CD4-positive, alpha-beta T cell (primary cell): ENCODE results near the gene PIAS4. TPM values are rescaled to one million over a fixed set of nuclear protein-coding genes. Genes with fewer than 3 reads are reported as not detected.

ENCODE experiments used
- ATAC-seq: fragments of 200-7000 bp; cut with Tn5 transposase; one replicate; pipeline ENCODE4 v1.10.0; 2022; ENCODE audit warnings: mild to moderate bottlenecking; ENCODE audit not compliant: poor library complexity
- CTCF ChIA-PET: fragments of 350-600 bp; sonication (Branson Sonifier 250); formaldehyde crosslinking; loops from one replicate; lab custom pipeline; 2021; ENCODE audit warnings: antibody characterized with exemption, inconsistent platforms; lab: Charles Lee
- POLR2A ChIA-PET: fragments of 350-600 bp; sonication (Branson Sonifier 250); formaldehyde crosslinking; loops from one replicate; lab custom pipeline; 2021; ENCODE audit warnings: antibody characterized with exemption, inconsistent platforms; lab: Charles Lee
- DNase-seq, 14 experiments: peaks; one replicate each; pipeline ENCODE4 v3.0.0-alpha.2; 2013 to 2020; ENCODE audit warnings: mixed read lengths in 2 of 14
- H3K27ac ChIP-seq, 2 donors: one replicate each; pipeline versions ENCODE4 v1.5.1 to v1.7.0; 2013; ENCODE audit warnings: low read length in 2 of 2, low read depth in 1 of 2, mild to moderate bottlenecking in 1 of 2
- H3K27me3 ChIP-seq, 2 experiments: 1 replicate in 1 of 2; 2 replicates in 1 of 2; pipeline versions ENCODE4 v1.6.1 to v1.7.0; 2013; ENCODE audit warnings: low read length in 2 of 2, control low read depth in 1 of 2, mild to moderate bottlenecking in 1 of 2, moderate library complexity in 1 of 2; ENCODE audit not compliant: insufficient read depth in 2 of 2, control insufficient read depth in 1 of 2
- H3K36me3 ChIP-seq: one replicate; pipeline ENCODE4 v1.6.1; 2013; ENCODE audit warnings: low read length, control low read depth; ENCODE audit not compliant: insufficient read depth
- H3K4me1 ChIP-seq: one replicate; pipeline ENCODE4 v1.6.1; 2013; ENCODE audit warnings: low read length, control low read depth; ENCODE audit not compliant: insufficient read depth
- H3K4me3 ChIP-seq: one replicate; pipeline ENCODE4 v1.5.1; 2013; ENCODE audit warnings: mild to moderate bottlenecking, low read length, moderate library complexity
- H3K9me3 ChIP-seq, 2 experiments: 1 replicate in 1 of 2; 2 replicates in 1 of 2; pipeline versions ENCODE4 v1.6.1 to v1.7.0; 2013; ENCODE audit warnings: low read length in 2 of 2, mild to moderate bottlenecking in 2 of 2, control low read depth in 1 of 2, moderate library complexity in 1 of 2; ENCODE audit not compliant: control insufficient read depth in 1 of 2, insufficient read depth in 1 of 2
- H3K27ac Mint-ChIP-seq: one replicate; pipeline ENCODE4 v1.8.0; 2020; ENCODE audit warnings: mixed read lengths
- H3K27me3 Mint-ChIP-seq: one replicate; pipeline ENCODE4 v1.8.0; 2021; ENCODE audit warnings: mixed read lengths
- H3K36me3 Mint-ChIP-seq: one replicate; pipeline ENCODE4 v1.8.0; 2021; ENCODE audit warnings: low read depth, mixed read lengths
- H3K4me1 Mint-ChIP-seq: one replicate; pipeline ENCODE4 v1.8.0; 2021; ENCODE audit warnings: low read depth, mixed read lengths
- H3K4me3 Mint-ChIP-seq: one replicate; pipeline ENCODE4 v1.8.0; 2020; ENCODE audit warnings: mild to moderate bottlenecking, mixed read lengths
- H3K9me3 Mint-ChIP-seq: one replicate; pipeline ENCODE4 v1.8.0; 2020; ENCODE audit warnings: mixed read lengths
- intact Hi-C, 2 experiments: fragments of 100-400 bp; cut with DNase I in 1 of 2; cut with micrococcal nuclease in 1 of 2; formaldehyde crosslinking; loops; one replicate each; pipeline versions ENCODE4 v1.15.1 to v1.9.0; 2023 to 2025; cut with DNase I, micrococcal nuclease
- total RNA-seq, 174 experiments: library from RNA in 2 of 174; stranded (reverse) in 2 of 174; gene quantifications; one replicate each; pipeline ENCODE4 v1.2.3 and lab custom pipeline; 2021 to 2026
- TF ChIP-seq, protein P1 (sequence below): fragments of 200-600 bp; IDR thresholded peaks from one replicate; pipeline ENCODE4 v1.8.0; 2022; ENCODE audit warnings: antibody characterized with exemption, mild to moderate bottlenecking

Gene PIAS4
- total RNA-seq, 2 experiments from 2014 or later: 14.5 to 16.5 TPM

DNA sequence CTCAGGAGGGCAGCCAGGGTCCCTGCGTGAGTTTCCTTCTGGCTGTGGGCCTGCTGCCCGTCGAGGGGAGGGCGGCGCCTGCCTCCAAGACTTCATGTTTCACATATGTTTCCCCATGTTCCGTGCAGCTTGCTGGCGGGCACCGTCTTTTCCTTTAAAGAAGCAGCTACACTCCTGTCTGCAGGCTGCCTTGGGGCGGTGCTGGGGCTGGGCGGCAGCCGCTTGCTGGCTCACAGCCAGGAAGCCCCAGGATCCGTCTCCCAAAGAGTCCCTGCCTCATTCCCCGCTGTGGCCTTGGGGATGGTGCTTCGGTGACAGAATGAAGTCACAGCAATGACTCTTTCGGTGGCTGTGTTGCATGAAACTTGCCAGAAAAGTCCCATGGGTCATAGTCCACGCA, 24.9 kb downstream of the PIAS4 start:
- DNase-seq (no peak), ATAC-seq (no peak)
- intact Hi-C loops: no loop called here
- Histone ChIP-seq H3K9me3 (no peaks in the 10 kb centered on the region), H3K27me3 (no peaks in the 10 kb centered on the region), H3K27ac (peak overlapping the region in 1 of 2 donors; percentile 7), H3K36me3 (peaks cover 50% of the 10 kb centered on the region), H3K4me1 (no peaks in the 10 kb centered on the region), H3K4me3 (no peak overlapping the region)
- no peak overlapping the region for H3K4me3 Mint-ChIP-seq
- ChIA-PET CTCF (no interaction called here), POLR2A (no interaction called here)
- no peaks in the 10 kb centered on the region for H3K4me1 Mint-ChIP-seq
- TF ChIP-seq, protein P1, sequence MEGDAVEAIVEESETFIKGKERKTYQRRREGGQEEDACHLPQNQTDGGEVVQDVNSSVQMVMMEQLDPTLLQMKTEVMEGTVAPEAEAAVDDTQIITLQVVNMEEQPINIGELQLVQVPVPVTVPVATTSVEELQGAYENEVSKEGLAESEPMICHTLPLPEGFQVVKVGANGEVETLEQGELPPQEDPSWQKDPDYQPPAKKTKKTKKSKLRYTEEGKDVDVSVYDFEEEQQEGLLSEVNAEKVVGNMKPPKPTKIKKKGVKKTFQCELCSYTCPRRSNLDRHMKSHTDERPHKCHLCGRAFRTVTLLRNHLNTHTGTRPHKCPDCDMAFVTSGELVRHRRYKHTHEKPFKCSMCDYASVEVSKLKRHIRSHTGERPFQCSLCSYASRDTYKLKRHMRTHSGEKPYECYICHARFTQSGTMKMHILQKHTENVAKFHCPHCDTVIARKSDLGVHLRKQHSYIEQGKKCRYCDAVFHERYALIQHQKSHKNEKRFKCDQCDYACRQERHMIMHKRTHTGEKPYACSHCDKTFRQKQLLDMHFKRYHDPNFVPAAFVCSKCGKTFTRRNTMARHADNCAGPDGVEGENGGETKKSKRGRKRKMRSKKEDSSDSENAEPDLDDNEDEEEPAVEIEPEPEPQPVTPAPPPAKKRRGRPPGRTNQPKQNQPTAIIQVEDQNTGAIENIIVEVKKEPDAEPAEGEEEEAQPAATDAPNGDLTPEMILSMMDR: no peak
- no peak overlapping the region for H3K27ac Mint-ChIP-seq
- peaks cover 7% of the 10 kb centered on the region for H3K36me3 Mint-ChIP-seq
- H3K9me3 Mint-ChIP-seq: no peaks in the 10 kb centered on the region
- no peaks in the 10 kb centered on the region for H3K27me3 Mint-ChIP-seq

GRCh38 chr19:4033028-4033956, 25.8 kb downstream of the PIAS4 start:
- H3K27me3 ChIP-seq: no peaks in the 10 kb centered on the region
- H3K27ac ChIP-seq: no peak overlapping the region
- ChIA-PET CTCF (no interaction called here), POLR2A (no interaction called here)
- H3K36me3 ChIP-seq: peaks cover 50% of the 10 kb centered on the region
- H3K4me1 ChIP-seq: no peaks in the 10 kb centered on the region
- peaks cover 6% of the 10 kb centered on the region for H3K36me3 Mint-ChIP-seq
- H3K4me1 Mint-ChIP-seq: no peaks in the 10 kb centered on the region
- intact Hi-C loops: no loop called here
- H3K27ac Mint-ChIP-seq: no peak overlapping the region
- H3K4me3 ChIP-seq: no peak overlapping the region
- TF ChIP-seq, protein P1: no peak
- DNase-seq (no peak), ATAC-seq (no peak)
- H3K4me3 Mint-ChIP-seq: no peak overlapping the region
- H3K9me3 Mint-ChIP-seq: no peaks in the 10 kb centered on the region
- no peaks in the 10 kb centered on the region for H3K9me3 ChIP-seq
- H3K27me3 Mint-ChIP-seq: no peaks in the 10 kb centered on the region

GRCh38 chr19:4034048-4035017, 26.8 kb downstream of the PIAS4 start:
- peaks cover 39% of the 10 kb centered on the region for H3K36me3 ChIP-seq
- TF ChIP-seq, protein P1: no peak
- no peak overlapping the region for H3K27ac ChIP-seq
- no peaks in the 10 kb centered on the region for H3K4me1 ChIP-seq
- H3K4me3 ChIP-seq: no peak overlapping the region
- intact Hi-C loops: no loop called here
- no peaks in the 10 kb centered on the region for H3K9me3 Mint-ChIP-seq
- H3K27ac Mint-ChIP-seq: no peak overlapping the region
- H3K27me3 ChIP-seq: no peaks in the 10 kb centered on the region
- H3K36me3 Mint-ChIP-seq: peaks cover 3% of the 10 kb centered on the region
- ChIA-PET CTCF (interaction anchor here (0.6 kb wide), 1 partner anchor 46 kb away, joined by 3 read pairs; no protein-coding TSS in a partner anchor), POLR2A (interaction anchor here (0.5 kb wide), 1 partner anchor 1750 kb away, joined by 5 read pairs; no protein-coding TSS in a partner anchor)
- no peak overlapping the region for H3K4me3 Mint-ChIP-seq
- DNase-seq: no peak
- H3K27me3 Mint-ChIP-seq: no peaks in the 10 kb centered on the region
- no peaks in the 10 kb centered on the region for H3K9me3 ChIP-seq
- no peak for ATAC-seq
- H3K4me1 Mint-ChIP-seq: no peaks in the 10 kb centered on the region
